Hematopoietic multipotent progenitor cell treated with erythropoietin and hydrocortisone succinate and interleukin-3 and kit ligand, for 8 days (in vitro differentiated cells): Measurements from ENCODE around the gene ITSN1.

ENCODE experiments used
- DNase-seq: peaks from one replicate; pipeline ENCODE4 v3.0.0-alpha.2; 2015

The ITSN1 gene

GRCh38 chr21:33733601-33734000 lies 91.3 kb downstream of the ITSN1 start:
- DNase-seq, result no peak

- DNase-seq, result no peak
Measured at GRCh38 chr21:33734291-33734690, 92.0 kb downstream of the ITSN1 start.

GRCh38 chr21:33734818-33735217 lies 92.5 kb downstream of the ITSN1 start:
- DNase-seq, result no peak

- DNase-seq, result no peak
Measured at GRCh38 chr21:33736569-33736968, 94.3 kb downstream of the ITSN1 start.

GRCh38 chr21:33739701-33740100 lies 97.4 kb downstream of the ITSN1 start:
- no peak for DNase-seq

GRCh38 chr21:33747420-33747819 lies 105.1 kb downstream of the ITSN1 start:
- DNase-seq, result no peak

- no peak for DNase-seq
Measured at GRCh38 chr21:33748903-33749302, 106.6 kb downstream of the ITSN1 start.

- DNase-seq, result no peak
Measured at GRCh38 chr21:33750017-33750416, 107.7 kb downstream of the ITSN1 start.

GRCh38 chr21:33751120-33751519 lies 108.8 kb downstream of the ITSN1 start:
- peak; percentile 70 for DNase-seq

- DNase-seq, result no peak
Measured at GRCh38 chr21:33751533-33751932, 109.2 kb downstream of the ITSN1 start.

GRCh38 chr21:33752260-33752659 lies 110.0 kb downstream of the ITSN1 start:
- DNase-seq, result no peak

- DNase-seq, result peak; percentile 65
Measured at GRCh38 chr21:33753886-33754285, 111.6 kb downstream of the ITSN1 start.

GRCh38 chr21:33754481-33754880 lies 112.2 kb downstream of the ITSN1 start:
- DNase-seq, result no peak

GRCh38 chr21:33755354-33755753 lies 113.1 kb downstream of the ITSN1 start:
- peak; percentile 36 for DNase-seq

GRCh38 chr21:33760641-33761440 lies 118.5 kb downstream of the ITSN1 start:
- DNase-seq, result no peak

GRCh38 chr21:33761441-33762036 lies 119.2 kb downstream of the ITSN1 start:
- DNase-seq, result peak; percentile 29

GRCh38 chr21:33762803-33763581 lies 120.7 kb downstream of the ITSN1 start:
- DNase-seq, result no peak

GRCh38 chr21:33763582-33763899 lies 121.2 kb downstream of the ITSN1 start:
- DNase-seq, result no peak

- no peak for DNase-seq
Measured at GRCh38 chr21:33767236-33767635, 124.9 kb downstream of the ITSN1 start.

GRCh38 chr21:33767960-33768359 lies 125.7 kb downstream of the ITSN1 start:
- DNase-seq, result no peak

GRCh38 chr21:33769057-33769456 lies 126.8 kb downstream of the ITSN1 start:
- DNase-seq, result no peak

GRCh38 chr21:33770542-33770941 lies 128.2 kb downstream of the ITSN1 start:
- DNase-seq, result no peak

GRCh38 chr21:33771976-33772375 lies 129.7 kb downstream of the ITSN1 start:
- DNase-seq, result no peak

- DNase-seq, result no peak
Measured at GRCh38 chr21:33774551-33774950, 132.2 kb downstream of the ITSN1 start.
